Nephron progenitor cell (in vitro differentiated cells): ENCODE data around the gene GPR176.

Experiments
- DNase-seq: peaks from one replicate; pipeline ENCODE4 v3.0.0; 2021
- H3K27ac Mint-ChIP-seq: 2 replicates; pipeline ENCODE4 v1.8.0; 2021; ENCODE audit warnings: mild to moderate bottlenecking, moderate library complexity, mixed read lengths
- H3K27me3 Mint-ChIP-seq: 2 replicates; pipeline ENCODE4 v1.8.0; 2021; ENCODE audit warnings: mild to moderate bottlenecking, low read depth, mixed read lengths; ENCODE audit not compliant: poor library complexity
- H3K36me3 Mint-ChIP-seq: 2 replicates; pipeline ENCODE4 v1.8.0; 2021; ENCODE audit warnings: low read depth, mixed read lengths
- H3K4me1 Mint-ChIP-seq: 2 replicates; pipeline ENCODE4 v1.8.0; 2021; ENCODE audit warnings: mixed read lengths
- H3K4me3 Mint-ChIP-seq: 2 replicates; pipeline ENCODE4 v1.8.0; 2021; ENCODE audit warnings: mild to moderate bottlenecking, moderate library complexity, mixed read lengths
- H3K9me3 Mint-ChIP-seq: 2 replicates; pipeline ENCODE4 v1.8.0; 2021; ENCODE audit warnings: mild to moderate bottlenecking, moderate library complexity, mixed read lengths
- TF ChIP-seq, protein P1 (sequence below): fragments of 200-600 bp; sonication (generic); IDR thresholded peaks from 2 replicates; pipeline ENCODE4 v1.5.0; 2021; ENCODE audit warnings: antibody characterized with exemption

GPR176 gene

DNA sequence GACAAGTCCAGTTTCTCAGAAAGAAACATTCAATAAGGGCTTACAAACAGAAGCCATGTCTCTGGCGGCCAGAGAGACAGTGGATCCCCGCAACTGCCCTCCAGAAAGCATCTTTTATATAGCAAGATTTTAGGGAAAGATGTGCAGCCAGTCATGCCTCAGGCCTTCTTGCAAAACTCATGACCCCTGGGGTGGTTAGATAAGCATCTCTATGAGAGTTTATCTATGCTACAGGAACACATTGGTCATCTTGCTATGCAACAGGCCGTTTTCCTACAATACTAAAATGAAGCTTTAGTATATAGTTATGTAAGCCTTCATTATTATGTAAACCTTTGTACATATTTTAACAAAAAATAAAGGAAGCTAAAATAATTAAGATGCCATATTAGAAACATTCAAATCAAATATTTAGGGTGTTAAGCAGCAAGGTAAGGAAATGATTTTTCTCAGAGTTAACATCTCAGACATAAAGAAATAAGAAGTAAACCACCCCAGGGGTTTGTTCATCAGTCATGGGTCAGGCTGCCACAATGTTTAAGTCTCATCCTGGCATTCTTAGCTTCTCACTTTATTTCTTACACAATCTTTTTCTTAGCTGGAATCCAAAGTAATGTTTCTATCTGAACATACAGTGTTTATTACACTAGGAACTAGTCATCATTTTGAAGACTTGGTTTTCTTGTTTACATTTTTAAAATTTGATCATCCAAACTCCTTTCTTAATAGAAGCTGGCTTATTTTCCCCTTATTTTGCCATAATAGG lies 131.1 kb downstream of the GPR176 start:
- Mint-ChIP-seq H3K4me3 (no peak overlapping the region), H3K36me3 (no peaks in the 10 kb centered on the region), H3K4me1 (peaks cover 56% of the 10 kb centered on the region), H3K27me3 (no peaks in the 10 kb centered on the region), H3K9me3 (no peaks in the 10 kb centered on the region), H3K27ac (peak overlapping the region; percentile 68)
- TF ChIP-seq, protein P1, sequence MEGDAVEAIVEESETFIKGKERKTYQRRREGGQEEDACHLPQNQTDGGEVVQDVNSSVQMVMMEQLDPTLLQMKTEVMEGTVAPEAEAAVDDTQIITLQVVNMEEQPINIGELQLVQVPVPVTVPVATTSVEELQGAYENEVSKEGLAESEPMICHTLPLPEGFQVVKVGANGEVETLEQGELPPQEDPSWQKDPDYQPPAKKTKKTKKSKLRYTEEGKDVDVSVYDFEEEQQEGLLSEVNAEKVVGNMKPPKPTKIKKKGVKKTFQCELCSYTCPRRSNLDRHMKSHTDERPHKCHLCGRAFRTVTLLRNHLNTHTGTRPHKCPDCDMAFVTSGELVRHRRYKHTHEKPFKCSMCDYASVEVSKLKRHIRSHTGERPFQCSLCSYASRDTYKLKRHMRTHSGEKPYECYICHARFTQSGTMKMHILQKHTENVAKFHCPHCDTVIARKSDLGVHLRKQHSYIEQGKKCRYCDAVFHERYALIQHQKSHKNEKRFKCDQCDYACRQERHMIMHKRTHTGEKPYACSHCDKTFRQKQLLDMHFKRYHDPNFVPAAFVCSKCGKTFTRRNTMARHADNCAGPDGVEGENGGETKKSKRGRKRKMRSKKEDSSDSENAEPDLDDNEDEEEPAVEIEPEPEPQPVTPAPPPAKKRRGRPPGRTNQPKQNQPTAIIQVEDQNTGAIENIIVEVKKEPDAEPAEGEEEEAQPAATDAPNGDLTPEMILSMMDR = no peak
- no peak for DNase-seq

DNA sequence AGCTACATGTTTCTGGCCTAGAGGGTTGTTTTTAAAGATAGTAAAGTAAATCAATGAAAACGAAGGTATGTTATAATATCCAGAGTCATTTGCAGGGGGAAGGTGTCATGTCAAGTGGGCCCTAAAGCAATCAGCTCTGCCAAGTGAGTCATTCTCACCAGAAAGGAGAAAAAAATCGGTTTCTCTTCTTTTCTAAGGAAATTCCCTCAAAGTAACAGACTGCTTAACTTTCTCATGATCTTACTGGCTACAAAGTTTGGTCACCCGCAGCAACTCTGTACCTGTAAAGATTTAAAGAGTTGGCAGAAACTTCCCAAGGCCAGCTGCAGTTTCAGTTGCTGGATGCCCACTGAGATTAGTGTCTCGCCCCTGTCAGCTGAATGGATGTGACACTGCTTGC lies 132.0 kb downstream of the GPR176 start:
- peak overlapping the region; percentile 87 for H3K27ac Mint-ChIP-seq
- H3K36me3 Mint-ChIP-seq = no peaks in the 10 kb centered on the region
- TF ChIP-seq, protein P1 = no peak
- H3K4me1 Mint-ChIP-seq = peaks cover 63% of the 10 kb centered on the region
- no peaks in the 10 kb centered on the region for H3K9me3 Mint-ChIP-seq
- no peak overlapping the region for H3K4me3 Mint-ChIP-seq
- no peaks in the 10 kb centered on the region for H3K27me3 Mint-ChIP-seq
- no peak for DNase-seq

DNA sequence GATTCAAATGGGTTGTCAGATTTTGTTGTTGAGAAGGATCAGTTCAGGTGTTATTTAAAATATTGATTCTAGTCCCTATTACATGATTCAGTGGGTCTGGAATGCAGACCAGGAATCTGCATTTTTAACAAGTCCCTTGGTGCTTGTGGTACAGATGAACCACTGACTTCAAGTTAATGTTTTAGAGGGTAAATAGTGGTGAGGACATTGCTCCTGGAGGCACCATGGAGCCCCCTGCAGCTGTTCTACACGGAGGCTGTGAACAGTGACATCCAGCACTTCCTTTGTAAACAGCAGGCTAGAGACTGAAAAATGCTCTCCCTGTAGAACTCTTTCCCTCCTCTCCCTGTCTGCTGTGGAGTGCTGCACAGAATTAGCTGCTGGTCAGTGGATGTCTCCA lies 132.6 kb downstream of the GPR176 start:
- H3K27me3 Mint-ChIP-seq = no peaks in the 10 kb centered on the region
- H3K4me3 Mint-ChIP-seq = no peak overlapping the region
- peaks cover 63% of the 10 kb centered on the region for H3K4me1 Mint-ChIP-seq
- H3K36me3 Mint-ChIP-seq = no peaks in the 10 kb centered on the region
- TF ChIP-seq, protein P1 = no peak
- DNase-seq = no peak
- H3K9me3 Mint-ChIP-seq = no peaks in the 10 kb centered on the region
- peak overlapping the region; percentile 87 for H3K27ac Mint-ChIP-seq

DNA sequence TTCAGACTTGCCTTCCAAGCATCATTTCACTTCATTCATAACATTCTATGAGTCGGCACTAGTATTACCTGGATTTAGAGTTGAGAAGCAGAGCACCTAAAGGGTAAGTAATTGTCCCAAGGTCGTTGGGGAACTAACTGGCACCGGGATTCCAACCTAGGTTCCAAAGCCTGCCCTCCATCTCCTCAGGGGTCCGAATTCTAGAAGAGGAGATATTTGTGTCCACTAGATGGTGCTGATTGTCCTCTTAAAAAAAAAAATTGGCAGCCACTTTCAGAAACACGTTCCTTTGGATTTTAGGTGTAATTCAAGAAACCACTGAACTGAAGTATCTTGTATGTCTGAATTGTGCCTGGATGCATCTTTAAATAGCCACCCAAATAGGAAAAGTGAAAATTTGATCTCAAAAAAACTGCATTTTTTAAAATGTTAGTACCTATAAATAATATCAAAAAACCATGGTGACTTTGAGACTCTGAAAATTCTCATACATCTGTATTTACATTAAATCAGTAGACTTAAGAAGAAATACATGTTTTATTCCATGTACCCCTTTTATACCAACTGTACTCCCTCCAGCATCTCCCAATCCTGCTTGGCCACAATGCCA lies 133.5 kb downstream of the GPR176 start:
- DNase-seq = peak; percentile 31
- TF ChIP-seq, protein P1 = peak; percentile 65
- H3K4me3 Mint-ChIP-seq = no peak overlapping the region
- H3K4me1 Mint-ChIP-seq = peaks cover 63% of the 10 kb centered on the region
- H3K9me3 Mint-ChIP-seq = peaks cover under 1% of the 10 kb centered on the region
- no peaks in the 10 kb centered on the region for H3K27me3 Mint-ChIP-seq
- H3K36me3 Mint-ChIP-seq = no peaks in the 10 kb centered on the region
- H3K27ac Mint-ChIP-seq = no peak overlapping the region

DNA sequence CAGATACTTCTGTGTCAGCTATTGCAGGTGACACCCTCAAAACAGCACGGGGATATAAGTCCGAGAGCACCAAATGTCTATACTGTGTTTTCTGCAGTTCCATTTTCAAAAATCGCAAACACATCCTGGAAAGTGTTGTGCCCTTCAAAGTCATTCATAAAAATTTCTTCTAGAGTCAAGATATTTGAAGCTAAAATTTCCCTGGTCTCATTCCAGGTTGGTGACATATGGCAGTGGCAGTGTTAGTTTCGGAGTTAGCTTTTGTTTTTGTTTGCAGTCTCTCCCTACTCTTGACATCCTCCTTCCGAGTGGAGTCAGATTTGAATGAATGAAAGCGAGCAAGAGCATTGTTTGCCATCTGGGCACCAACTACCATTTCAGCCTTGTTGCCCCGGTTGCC lies 134.2 kb downstream of the GPR176 start:
- TF ChIP-seq, protein P1 = no peak
- Mint-ChIP-seq H3K4me1 (peaks cover 63% of the 10 kb centered on the region), H3K36me3 (peaks cover 7% of the 10 kb centered on the region), H3K9me3 (peaks cover 8% of the 10 kb centered on the region), H3K4me3 (no peak overlapping the region), H3K27ac (no peak overlapping the region), H3K27me3 (no peaks in the 10 kb centered on the region)
- no peak for DNase-seq

DNA sequence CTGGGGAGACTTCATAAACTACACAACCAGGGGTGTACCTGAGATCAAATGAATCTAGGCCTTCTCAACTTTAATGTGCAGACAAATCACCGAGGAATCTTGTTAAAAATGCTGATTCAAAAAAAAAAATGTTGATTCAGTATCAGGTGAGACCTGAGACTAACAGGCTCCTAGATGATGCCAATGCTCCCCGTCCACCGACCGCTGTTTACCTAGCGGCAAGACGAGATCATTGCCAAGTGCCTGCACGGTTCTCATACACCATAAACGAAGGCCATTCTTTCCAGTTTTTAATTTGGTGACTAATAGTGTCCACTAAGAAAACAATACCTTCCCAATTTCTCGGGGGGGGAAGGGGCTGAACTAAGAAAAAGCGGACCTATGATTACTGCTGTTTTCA lies 134.9 kb downstream of the GPR176 start:
- Mint-ChIP-seq H3K4me3 (peak overlapping the region; percentile 85), H3K9me3 (peaks cover 10% of the 10 kb centered on the region), H3K27ac (no peak overlapping the region), H3K27me3 (no peaks in the 10 kb centered on the region), H3K4me1 (peaks cover 63% of the 10 kb centered on the region), H3K36me3 (peaks cover 8% of the 10 kb centered on the region)
- TF ChIP-seq, protein P1 = no peak
- no peak for DNase-seq
